ENCODE measurements around the gene CLCN1.

Gene CLCN1

GRCh38 chr7:143315776-143316175, at the start of gene CLCN1:
TSS of gene CLCN1 (plus strand) at chr7:143316111. CDS start at chr7:143316213, 102 bp downstream.
- H3K79me2 ChIP-seq (ENCODE audit: control insufficient read depth, insufficient read depth, low read length, unreplicated experiment): no peaks in the 10 kb centered on the region
- no peaks in the 10 kb centered on the region for H3K27me3 ChIP-seq (ENCODE audit: insufficient read depth, low read length)
- H3K4me1 ChIP-seq (ENCODE audit: control insufficient read depth, insufficient read depth, low read length, unreplicated experiment): peaks cover 12% of the 10 kb centered on the region
- no peak within 1 kb of the TSS for H3K4me3 ChIP-seq (ENCODE audit: low read depth, low read length)
- no peak within 1 kb of the TSS for H2AFZ ChIP-seq (ENCODE audit: low read length, unreplicated experiment)
- H3K27ac ChIP-seq (ENCODE audit: low read depth, low read length): no peak within 1 kb of the TSS
- no peaks in the 10 kb centered on the region for H3K36me3 ChIP-seq (ENCODE audit: insufficient read depth, low read length)

- no peak overlapping the region for H2AFZ ChIP-seq (ENCODE audit: low read length, unreplicated experiment)
- H3K27ac ChIP-seq (ENCODE audit: low read depth, low read length): no peak overlapping the region
- peaks cover 7% of the 10 kb centered on the region; the same call in 1 of the 2 replicates for H3K36me3 ChIP-seq (ENCODE audit: insufficient read depth, low read length)
Observed at GRCh38 chr7:143269251-143269650, 46.7 kb upstream of the CLCN1 start.

GRCh38 chr7:143271240-143271639, 44.7 kb upstream of the CLCN1 start:
- Histone ChIP-seq H3K4me1 (ENCODE audit: control insufficient read depth, insufficient read depth, low read length, unreplicated experiment) (no peaks in the 10 kb centered on the region), H3K27ac (ENCODE audit: low read depth, low read length) (no peak overlapping the region), H3K27me3 (ENCODE audit: insufficient read depth, low read length) (no peaks in the 10 kb centered on the region), H3K79me2 (ENCODE audit: control insufficient read depth, insufficient read depth, low read length, unreplicated experiment) (no peaks in the 10 kb centered on the region), H2AFZ (ENCODE audit: low read length, unreplicated experiment) (no peak overlapping the region), H3K36me3 (ENCODE audit: insufficient read depth, low read length) (peaks cover 4% of the 10 kb centered on the region; the same call in 1 of the 2 replicates), H3K4me3 (ENCODE audit: low read depth, low read length) (no peak overlapping the region)

More at GRCh38 chr7:143269251-143269650, 46.7 kb upstream of the CLCN1 start:
- Histone ChIP-seq H3K27me3 (ENCODE audit: insufficient read depth, low read length) (no peaks in the 10 kb centered on the region), H3K4me3 (ENCODE audit: low read depth, low read length) (no peak overlapping the region), H3K4me1 (ENCODE audit: control insufficient read depth, insufficient read depth, low read length, unreplicated experiment) (peaks cover 8% of the 10 kb centered on the region), H3K79me2 (ENCODE audit: control insufficient read depth, insufficient read depth, low read length, unreplicated experiment) (peaks cover 4% of the 10 kb centered on the region)

GRCh38 chr7:143272871-143273270, 43.0 kb upstream of the CLCN1 start:
- Histone ChIP-seq H3K27me3 (ENCODE audit: insufficient read depth, low read length) (no peaks in the 10 kb centered on the region), H3K4me1 (ENCODE audit: control insufficient read depth, insufficient read depth, low read length, unreplicated experiment) (no peaks in the 10 kb centered on the region), H3K36me3 (ENCODE audit: insufficient read depth, low read length) (peaks cover 4% of the 10 kb centered on the region; the same call in 1 of the 2 replicates), H2AFZ (ENCODE audit: low read length, unreplicated experiment) (no peak overlapping the region), H3K79me2 (ENCODE audit: control insufficient read depth, insufficient read depth, low read length, unreplicated experiment) (no peaks in the 10 kb centered on the region), H3K27ac (ENCODE audit: low read depth, low read length) (no peak overlapping the region), H3K4me3 (ENCODE audit: low read depth, low read length) (no peak overlapping the region)

GRCh38 chr7:143279186-143280098, 36.5 kb upstream of the CLCN1 start:
- Histone ChIP-seq H3K27ac (ENCODE audit: low read depth, low read length) (peak overlapping the region; percentile 39), H3K79me2 (ENCODE audit: control insufficient read depth, insufficient read depth, low read length, unreplicated experiment) (no peaks in the 10 kb centered on the region), H2AFZ (ENCODE audit: low read length, unreplicated experiment) (peak overlapping the region; percentile 68), H3K4me3 (ENCODE audit: low read depth, low read length) (peak overlapping the region; percentile 44), H3K27me3 (ENCODE audit: insufficient read depth, low read length) (no peaks in the 10 kb centered on the region), H3K4me1 (ENCODE audit: control insufficient read depth, insufficient read depth, low read length, unreplicated experiment) (peaks cover 16% of the 10 kb centered on the region), H3K36me3 (ENCODE audit: insufficient read depth, low read length) (no peaks in the 10 kb centered on the region)

GRCh38 chr7:143280160-143280559, 35.8 kb upstream of the CLCN1 start:
- H3K4me3 ChIP-seq (ENCODE audit: low read depth, low read length): peak overlapping the region; percentile 44
- no peaks in the 10 kb centered on the region for H3K27me3 ChIP-seq (ENCODE audit: insufficient read depth, low read length)
- H3K27ac ChIP-seq (ENCODE audit: low read depth, low read length): peak overlapping the region; percentile 39
- H2AFZ ChIP-seq (ENCODE audit: low read length, unreplicated experiment): peak overlapping the region; percentile 68
- no peaks in the 10 kb centered on the region for H3K79me2 ChIP-seq (ENCODE audit: control insufficient read depth, insufficient read depth, low read length, unreplicated experiment)
- no peaks in the 10 kb centered on the region for H3K36me3 ChIP-seq (ENCODE audit: insufficient read depth, low read length)
- peaks cover 16% of the 10 kb centered on the region for H3K4me1 ChIP-seq (ENCODE audit: control insufficient read depth, insufficient read depth, low read length, unreplicated experiment)

GRCh38 chr7:143280566-143280965, 35.3 kb upstream of the CLCN1 start:
- H3K4me1 ChIP-seq (ENCODE audit: control insufficient read depth, insufficient read depth, low read length, unreplicated experiment): peaks cover 16% of the 10 kb centered on the region
- no peaks in the 10 kb centered on the region for H3K27me3 ChIP-seq (ENCODE audit: insufficient read depth, low read length)
- no peak overlapping the region for H3K4me3 ChIP-seq (ENCODE audit: low read depth, low read length)
- no peak overlapping the region for H2AFZ ChIP-seq (ENCODE audit: low read length, unreplicated experiment)
- no peaks in the 10 kb centered on the region for H3K36me3 ChIP-seq (ENCODE audit: insufficient read depth, low read length)
- H3K27ac ChIP-seq (ENCODE audit: low read depth, low read length): no peak overlapping the region
- H3K79me2 ChIP-seq (ENCODE audit: control insufficient read depth, insufficient read depth, low read length, unreplicated experiment): no peaks in the 10 kb centered on the region

- Histone ChIP-seq H3K27ac (ENCODE audit: low read depth, low read length) (no peak overlapping the region), H3K27me3 (ENCODE audit: insufficient read depth, low read length) (no peaks in the 10 kb centered on the region), H3K36me3 (ENCODE audit: insufficient read depth, low read length) (no peaks in the 10 kb centered on the region), H2AFZ (ENCODE audit: low read length, unreplicated experiment) (no peak overlapping the region), H3K4me1 (ENCODE audit: control insufficient read depth, insufficient read depth, low read length, unreplicated experiment) (peaks cover 16% of the 10 kb centered on the region), H3K79me2 (ENCODE audit: control insufficient read depth, insufficient read depth, low read length, unreplicated experiment) (no peaks in the 10 kb centered on the region), H3K4me3 (ENCODE audit: low read depth, low read length) (no peak overlapping the region)
Observed at GRCh38 chr7:143281529-143281928, 34.4 kb upstream of the CLCN1 start.

GRCh38 chr7:143282124-143282523, 33.8 kb upstream of the CLCN1 start:
- H2AFZ ChIP-seq (ENCODE audit: low read length, unreplicated experiment): no peak overlapping the region
- peaks cover 16% of the 10 kb centered on the region for H3K4me1 ChIP-seq (ENCODE audit: control insufficient read depth, insufficient read depth, low read length, unreplicated experiment)
- no peaks in the 10 kb centered on the region for H3K79me2 ChIP-seq (ENCODE audit: control insufficient read depth, insufficient read depth, low read length, unreplicated experiment)
- H3K27me3 ChIP-seq (ENCODE audit: insufficient read depth, low read length): no peaks in the 10 kb centered on the region
- H3K4me3 ChIP-seq (ENCODE audit: low read depth, low read length): no peak overlapping the region
- H3K27ac ChIP-seq (ENCODE audit: low read depth, low read length): no peak overlapping the region
- no peaks in the 10 kb centered on the region for H3K36me3 ChIP-seq (ENCODE audit: insufficient read depth, low read length)

- Histone ChIP-seq H3K27ac (ENCODE audit: low read depth, low read length) (no peak overlapping the region), H3K36me3 (ENCODE audit: insufficient read depth, low read length) (no peaks in the 10 kb centered on the region), H2AFZ (ENCODE audit: low read length, unreplicated experiment) (no peak overlapping the region), H3K79me2 (ENCODE audit: control insufficient read depth, insufficient read depth, low read length, unreplicated experiment) (peaks cover 2% of the 10 kb centered on the region), H3K27me3 (ENCODE audit: insufficient read depth, low read length) (no peaks in the 10 kb centered on the region), H3K4me3 (ENCODE audit: low read depth, low read length) (no peak overlapping the region), H3K4me1 (ENCODE audit: control insufficient read depth, insufficient read depth, low read length, unreplicated experiment) (peaks cover 16% of the 10 kb centered on the region)
Observed at GRCh38 chr7:143283381-143283780, 32.5 kb upstream of the CLCN1 start.
